ENCODE measurements around the gene TRDMT1.
"Not testable (repeated sequence)": the region's sequence is repeated elsewhere in the genome, so short reads cannot be mapped to it uniquely, and the experiment has no call there.

TRDMT1 gene

DNA sequence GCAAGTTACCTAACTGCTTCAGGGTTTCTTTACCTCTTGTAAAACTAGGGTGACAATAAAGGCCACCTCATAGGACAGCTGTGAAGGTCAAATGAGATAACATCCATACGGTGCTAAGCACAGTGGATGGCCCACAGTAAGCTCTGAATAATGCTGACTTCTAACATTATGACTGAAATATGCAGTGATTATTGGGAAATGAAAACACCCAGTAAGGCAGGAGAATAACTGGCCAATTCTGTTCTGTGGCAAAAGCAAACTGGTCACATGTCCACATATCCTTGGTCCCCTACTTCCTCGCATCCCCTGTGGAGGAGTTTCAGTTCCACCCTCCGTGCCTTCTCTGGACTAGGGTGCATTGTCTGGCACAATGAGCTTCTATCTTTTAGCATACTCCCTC, 73.2 kb downstream of the TRDMT1 start:
- DNase-seq (ENCODE audit: low read depth) = no peak

- DNase-seq (ENCODE audit: low read depth) = no peak
These were observed 75.1 kb downstream of the TRDMT1 start for GRCh38 chr10:17126327-17126726.

DNA sequence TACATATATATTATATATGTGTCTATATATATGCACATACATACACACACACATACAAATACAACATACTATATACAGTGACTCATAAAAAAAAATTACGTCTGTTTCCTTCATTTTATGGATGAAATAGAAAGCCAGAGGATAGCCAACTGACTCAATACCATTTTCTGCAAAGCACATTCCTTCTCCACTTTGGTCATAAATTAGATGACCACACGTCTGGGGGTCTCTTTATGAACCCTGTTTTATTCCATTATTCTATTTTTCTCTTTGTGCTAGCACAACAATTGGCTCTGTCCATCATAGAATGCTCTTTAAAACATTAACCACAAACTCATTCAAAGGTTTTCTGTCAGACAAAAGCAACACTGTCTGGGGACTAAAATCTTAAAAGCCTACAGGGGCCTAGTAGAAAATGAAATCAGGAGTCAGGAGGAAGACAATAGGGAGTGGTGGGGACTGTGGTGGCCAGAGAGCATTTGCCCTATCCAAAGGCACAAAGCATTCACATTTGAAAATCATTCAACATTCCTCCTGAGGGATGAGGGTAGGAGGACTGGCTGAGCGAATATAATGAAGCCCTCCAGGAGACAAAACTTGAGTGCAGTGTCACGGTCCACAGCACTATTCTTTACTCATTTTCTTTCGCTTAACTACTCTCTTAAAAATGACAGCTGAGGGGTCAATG, 76.1 kb downstream of the TRDMT1 start:
- no peak for DNase-seq (ENCODE audit: low read depth)

DNA sequence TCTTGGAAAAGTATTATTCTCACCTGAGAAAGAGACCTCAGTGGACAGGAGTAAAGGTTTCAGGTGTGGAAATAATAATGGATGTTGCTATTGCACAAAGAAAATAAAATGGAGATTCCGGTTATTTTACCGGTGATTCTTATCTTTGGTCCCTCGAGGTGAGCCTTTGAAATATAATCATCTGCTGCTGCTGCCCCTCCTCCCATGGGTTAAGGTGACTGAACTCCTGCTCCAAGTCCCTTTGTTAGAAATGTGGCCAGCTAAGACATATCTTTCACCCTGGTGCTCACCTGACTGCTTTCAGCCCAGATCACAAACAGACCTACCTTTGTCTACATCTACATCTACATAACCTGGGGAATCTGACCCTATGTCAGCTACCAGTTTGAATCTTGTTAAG, 77.5 kb downstream of the TRDMT1 start:
- DNase-seq (ENCODE audit: low read depth) = no peak

DNA sequence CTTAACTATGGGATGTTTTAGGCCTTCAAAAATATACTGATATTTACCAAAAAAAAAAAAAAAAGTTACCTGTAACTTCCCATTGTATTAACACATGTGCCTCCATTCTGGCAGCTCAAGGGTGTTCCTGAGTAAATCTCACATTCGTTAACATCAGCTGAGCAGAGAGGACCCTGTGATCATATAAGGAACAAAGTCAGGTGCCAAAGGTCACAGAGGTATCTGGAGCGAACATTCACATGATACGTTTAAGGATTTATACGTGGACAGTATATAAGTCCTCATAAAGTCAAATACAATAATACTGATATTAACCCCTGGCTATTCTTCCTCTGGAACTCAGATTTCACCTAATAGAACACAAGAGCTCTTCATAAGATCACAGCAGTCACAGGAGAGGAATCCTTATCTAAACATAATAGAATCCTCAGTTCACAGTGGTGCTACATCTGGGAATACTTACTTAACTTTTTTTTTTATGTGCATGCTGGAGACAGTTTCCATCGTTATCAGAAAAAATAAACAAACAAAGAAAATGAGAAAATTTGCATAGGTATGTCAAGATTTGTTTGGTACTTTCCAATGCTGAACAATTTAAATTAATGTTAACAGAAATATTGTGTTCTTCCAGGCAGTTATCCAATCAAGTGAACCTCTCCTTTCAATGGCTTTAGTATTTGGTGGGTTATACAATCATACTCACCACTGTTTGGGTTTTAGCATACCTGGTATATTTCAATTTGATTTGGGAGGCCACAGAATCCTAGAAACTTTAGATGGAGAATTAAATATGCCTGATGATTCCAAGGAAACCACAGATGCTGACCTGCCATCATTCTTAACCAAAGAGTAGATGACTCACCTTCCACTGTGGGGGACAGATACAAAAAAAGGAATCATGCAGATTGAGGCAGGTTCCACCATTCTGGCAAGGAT, 78.5 kb downstream of the TRDMT1 start:
- no peak for DNase-seq (ENCODE audit: low read depth)

GRCh38 chr10:17122052-17122451, 79.4 kb downstream of the TRDMT1 start:
- no peak for DNase-seq (ENCODE audit: low read depth)

DNA sequence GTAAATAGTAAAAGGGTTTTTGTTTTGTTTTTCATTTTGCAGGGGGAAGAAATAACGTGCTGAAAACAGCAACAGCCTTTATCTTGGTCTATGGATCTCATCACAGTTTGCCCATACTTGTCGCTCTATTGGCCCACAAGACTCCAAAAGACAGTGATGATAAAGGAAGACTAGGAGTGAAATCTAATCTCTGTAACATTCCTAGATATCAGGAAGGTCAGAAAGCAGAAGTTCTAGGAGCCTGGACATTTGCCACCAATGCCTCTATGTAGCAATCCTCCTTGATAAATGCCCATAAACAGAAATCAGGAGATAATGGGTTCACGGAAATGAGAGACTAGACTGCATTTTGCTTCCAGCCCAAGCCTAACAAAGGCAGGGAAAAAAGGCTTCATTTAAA, 80.8 kb downstream of the TRDMT1 start:
- no peak for DNase-seq (ENCODE audit: low read depth)

GRCh38 chr10:17119845-17120244, 81.6 kb downstream of the TRDMT1 start:
- no peak for DNase-seq (ENCODE audit: low read depth)

- no peak for DNase-seq (ENCODE audit: low read depth)
These were observed 85.3 kb downstream of the TRDMT1 start for GRCh38 chr10:17116193-17116592.

- DNase-seq (ENCODE audit: low read depth) = no peak
These were observed 85.8 kb downstream of the TRDMT1 start for GRCh38 chr10:17115683-17116082.

DNA sequence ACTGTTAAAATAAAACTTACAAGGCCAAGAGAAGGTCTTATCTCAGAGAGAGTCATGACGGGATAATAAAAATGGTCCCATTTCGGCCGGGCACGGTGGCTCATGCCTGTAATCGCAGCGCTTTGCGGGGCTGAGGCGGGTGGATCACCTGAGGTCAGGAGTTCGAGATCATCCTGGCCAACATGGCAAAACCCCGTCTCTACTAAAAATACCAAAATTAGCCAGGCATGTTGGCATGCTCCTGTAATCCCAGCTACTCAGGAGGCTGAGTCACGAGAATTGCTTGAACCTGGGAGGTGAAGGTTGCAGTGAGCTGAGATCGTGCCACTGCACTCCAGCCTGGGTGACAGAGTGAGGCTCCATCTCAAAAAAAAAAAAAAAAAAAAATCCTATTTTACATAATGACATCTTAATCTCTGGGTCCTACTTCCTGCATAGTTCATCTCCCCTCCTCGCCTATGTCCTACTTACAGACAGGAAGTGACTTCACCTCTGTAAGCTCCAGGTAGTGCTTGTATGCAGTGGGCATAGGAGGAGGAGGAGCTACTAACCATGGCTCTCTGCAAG, 86.5 kb downstream of the TRDMT1 start:
- DNase-seq (ENCODE audit: low read depth) = not testable (repeated sequence)

- DNase-seq (ENCODE audit: low read depth) = no peak
These were observed 87.5 kb downstream of the TRDMT1 start for GRCh38 chr10:17113889-17114540.

GRCh38 chr10:17113346-17113745, 88.1 kb downstream of the TRDMT1 start:
- no peak for DNase-seq (ENCODE audit: low read depth)

- DNase-seq (ENCODE audit: low read depth) = no peak
These were observed 88.9 kb downstream of the TRDMT1 start for GRCh38 chr10:17112566-17112965.

DNA sequence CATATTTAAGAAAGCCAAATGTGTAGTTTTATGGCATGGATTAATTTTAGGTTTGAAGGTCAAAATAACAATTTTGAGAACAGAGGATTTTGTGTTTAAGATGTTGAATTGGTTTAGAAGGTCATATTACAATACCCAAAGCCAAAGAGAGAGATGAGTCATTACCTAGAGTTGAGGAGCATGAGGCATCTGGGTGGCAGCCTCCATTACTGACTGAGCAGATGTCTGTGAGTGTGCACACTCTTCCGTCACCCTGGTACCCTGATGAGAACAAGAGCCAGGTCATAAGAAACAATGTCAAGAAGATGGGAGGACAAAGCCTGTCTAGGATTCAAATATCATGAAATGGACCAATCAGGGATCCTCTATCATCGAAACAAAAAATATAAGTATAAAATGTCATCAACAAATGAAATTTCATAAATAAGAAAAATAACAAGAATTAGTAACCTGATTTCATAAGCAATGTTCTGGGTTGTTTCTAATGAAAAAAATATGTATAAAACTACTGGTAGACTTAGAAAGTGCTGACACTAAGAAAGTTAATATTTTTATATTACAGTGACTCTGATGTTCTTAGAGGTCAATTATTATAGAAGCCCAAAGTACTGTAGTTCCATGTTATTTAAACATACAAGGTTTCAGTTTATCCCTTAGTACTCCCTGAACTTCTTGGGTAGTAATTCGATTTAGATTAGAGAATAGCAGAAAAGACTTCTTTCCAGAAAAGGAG, 91.8 kb downstream of the TRDMT1 start:
- DNase-seq (ENCODE audit: low read depth) = no peak

DNA sequence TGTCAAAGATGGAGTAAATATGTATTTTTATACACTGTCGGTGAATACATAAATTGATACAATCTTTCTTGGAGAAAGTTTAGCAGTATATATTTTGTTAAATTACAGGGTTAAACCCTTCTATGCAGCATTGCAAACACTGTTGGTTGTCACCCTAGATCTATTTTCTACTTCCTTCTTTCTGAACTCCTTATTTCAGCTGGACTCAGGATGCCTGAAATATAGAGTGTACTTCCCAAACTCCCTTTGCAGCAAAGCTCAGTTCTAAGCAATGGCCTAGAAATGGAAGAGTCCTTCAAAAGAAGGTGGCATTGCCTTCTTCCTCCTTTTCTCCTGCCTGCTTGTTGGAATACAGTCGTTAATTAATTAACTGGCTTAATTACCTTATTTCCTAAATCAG, 92.4 kb downstream of the TRDMT1 start:
- no peak for DNase-seq (ENCODE audit: low read depth)

DNA sequence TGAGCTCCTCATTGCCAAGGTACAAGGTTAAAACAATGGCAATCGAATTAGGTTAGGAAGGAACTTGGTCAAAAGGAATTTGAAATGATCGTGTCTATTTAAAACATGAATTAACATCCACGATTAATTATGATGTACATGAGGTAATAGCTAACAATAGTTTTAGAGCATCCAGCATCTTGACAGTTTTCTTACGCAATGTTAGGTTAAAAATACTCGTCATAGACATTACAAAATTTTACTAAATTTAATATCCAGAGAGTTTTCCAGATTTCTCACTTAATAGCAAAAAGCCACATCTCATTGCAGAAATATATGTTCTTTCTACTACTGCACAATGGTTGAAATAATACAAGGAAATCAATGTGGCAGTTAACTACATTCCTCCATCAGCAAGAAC, 94.5 kb downstream of the TRDMT1 start:
- no peak for DNase-seq (ENCODE audit: low read depth)

- DNase-seq (ENCODE audit: low read depth) = no peak
These were observed 99.6 kb downstream of the TRDMT1 start for GRCh38 chr10:17101910-17102266.

- no peak for DNase-seq (ENCODE audit: low read depth)
These were observed 100.1 kb downstream of the TRDMT1 start for GRCh38 chr10:17101257-17101909.

DNA sequence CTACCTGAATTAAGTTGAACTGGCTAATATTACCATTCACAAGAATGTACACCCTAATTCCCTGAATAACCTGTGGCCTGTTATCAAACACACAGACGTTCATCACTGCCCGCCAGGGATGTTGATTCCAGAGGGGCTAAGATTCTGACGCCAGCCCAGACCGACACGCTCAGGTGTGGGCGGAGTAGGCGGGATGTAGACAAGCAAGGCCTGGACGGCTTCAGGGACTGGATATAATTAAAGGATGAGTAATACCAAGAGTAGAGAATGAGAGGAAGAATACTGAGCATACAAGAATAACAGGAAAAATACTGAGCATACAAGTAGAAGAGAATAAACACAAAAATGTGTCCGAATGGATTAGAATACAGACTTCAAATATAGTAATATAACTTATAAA, 100.9 kb downstream of the TRDMT1 start:
- DNase-seq (ENCODE audit: low read depth) = no peak

GRCh38 chr10:17098012-17098411, 103.5 kb downstream of the TRDMT1 start:
- no peak for DNase-seq (ENCODE audit: low read depth)
